ENCODE data around the gene DYNLT3.

Gene DYNLT3

DNA sequence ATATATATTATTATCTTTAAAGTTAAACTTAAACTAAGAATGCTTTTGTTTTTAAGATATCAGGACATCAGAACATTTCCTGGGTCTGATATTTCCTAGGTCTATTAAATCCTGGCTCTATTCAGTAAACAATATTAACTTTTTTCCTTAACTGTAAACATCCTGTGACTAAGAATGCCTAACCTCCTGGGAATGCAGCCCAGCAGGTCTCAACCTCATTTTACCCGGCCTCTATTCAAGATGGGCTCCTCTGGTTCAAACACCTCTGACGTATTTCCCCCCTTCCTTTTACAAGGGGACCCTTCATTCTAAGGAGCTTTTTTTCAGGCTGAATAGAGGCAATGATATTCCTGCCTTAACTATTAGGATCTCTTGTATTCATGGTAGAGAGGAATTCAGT is 35.8 kb upstream of the DYNLT3 start:
- H3K4me3 ChIP-seq (replicated peaks; ENCODE audit: insufficient read depth, low read length), result no peak overlapping the region
- DNase-seq (ENCODE audit: low read depth in 1 of 2, low spot score in 1 of 2), result no peak
- no peak overlapping the region for H3K27ac ChIP-seq (replicated peaks)
- peaks cover 5% of the 10 kb centered on the region for H3K27me3 ChIP-seq (ENCODE audit: insufficient read depth, poor library complexity, severe bottlenecking)
- TF ChIP-seq SPI1 (IDR thresholded peaks at IDR 0.05; ENCODE audit: borderline replicate concordance, low read depth), result no peak
- TF ChIP-seq, protein P1, sequence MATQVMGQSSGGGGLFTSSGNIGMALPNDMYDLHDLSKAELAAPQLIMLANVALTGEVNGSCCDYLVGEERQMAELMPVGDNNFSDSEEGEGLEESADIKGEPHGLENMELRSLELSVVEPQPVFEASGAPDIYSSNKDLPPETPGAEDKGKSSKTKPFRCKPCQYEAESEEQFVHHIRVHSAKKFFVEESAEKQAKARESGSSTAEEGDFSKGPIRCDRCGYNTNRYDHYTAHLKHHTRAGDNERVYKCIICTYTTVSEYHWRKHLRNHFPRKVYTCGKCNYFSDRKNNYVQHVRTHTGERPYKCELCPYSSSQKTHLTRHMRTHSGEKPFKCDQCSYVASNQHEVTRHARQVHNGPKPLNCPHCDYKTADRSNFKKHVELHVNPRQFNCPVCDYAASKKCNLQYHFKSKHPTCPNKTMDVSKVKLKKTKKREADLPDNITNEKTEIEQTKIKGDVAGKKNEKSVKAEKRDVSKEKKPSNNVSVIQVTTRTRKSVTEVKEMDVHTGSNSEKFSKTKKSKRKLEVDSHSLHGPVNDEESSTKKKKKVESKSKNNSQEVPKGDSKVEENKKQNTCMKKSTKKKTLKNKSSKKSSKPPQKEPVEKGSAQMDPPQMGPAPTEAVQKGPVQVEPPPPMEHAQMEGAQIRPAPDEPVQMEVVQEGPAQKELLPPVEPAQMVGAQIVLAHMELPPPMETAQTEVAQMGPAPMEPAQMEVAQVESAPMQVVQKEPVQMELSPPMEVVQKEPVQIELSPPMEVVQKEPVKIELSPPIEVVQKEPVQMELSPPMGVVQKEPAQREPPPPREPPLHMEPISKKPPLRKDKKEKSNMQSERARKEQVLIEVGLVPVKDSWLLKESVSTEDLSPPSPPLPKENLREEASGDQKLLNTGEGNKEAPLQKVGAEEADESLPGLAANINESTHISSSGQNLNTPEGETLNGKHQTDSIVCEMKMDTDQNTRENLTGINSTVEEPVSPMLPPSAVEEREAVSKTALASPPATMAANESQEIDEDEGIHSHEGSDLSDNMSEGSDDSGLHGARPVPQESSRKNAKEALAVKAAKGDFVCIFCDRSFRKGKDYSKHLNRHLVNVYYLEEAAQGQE (IDR thresholded peaks at IDR 0.05; ENCODE audit: insufficient replicate concordance, low read depth), result no peak
- TF ChIP-seq GABPA (IDR thresholded peaks at IDR 0.05; ENCODE audit: low read depth), result no peak
- TF ChIP-seq, protein P2, sequence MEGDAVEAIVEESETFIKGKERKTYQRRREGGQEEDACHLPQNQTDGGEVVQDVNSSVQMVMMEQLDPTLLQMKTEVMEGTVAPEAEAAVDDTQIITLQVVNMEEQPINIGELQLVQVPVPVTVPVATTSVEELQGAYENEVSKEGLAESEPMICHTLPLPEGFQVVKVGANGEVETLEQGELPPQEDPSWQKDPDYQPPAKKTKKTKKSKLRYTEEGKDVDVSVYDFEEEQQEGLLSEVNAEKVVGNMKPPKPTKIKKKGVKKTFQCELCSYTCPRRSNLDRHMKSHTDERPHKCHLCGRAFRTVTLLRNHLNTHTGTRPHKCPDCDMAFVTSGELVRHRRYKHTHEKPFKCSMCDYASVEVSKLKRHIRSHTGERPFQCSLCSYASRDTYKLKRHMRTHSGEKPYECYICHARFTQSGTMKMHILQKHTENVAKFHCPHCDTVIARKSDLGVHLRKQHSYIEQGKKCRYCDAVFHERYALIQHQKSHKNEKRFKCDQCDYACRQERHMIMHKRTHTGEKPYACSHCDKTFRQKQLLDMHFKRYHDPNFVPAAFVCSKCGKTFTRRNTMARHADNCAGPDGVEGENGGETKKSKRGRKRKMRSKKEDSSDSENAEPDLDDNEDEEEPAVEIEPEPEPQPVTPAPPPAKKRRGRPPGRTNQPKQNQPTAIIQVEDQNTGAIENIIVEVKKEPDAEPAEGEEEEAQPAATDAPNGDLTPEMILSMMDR (IDR thresholded peaks at IDR 0.05; ENCODE audit: insufficient read depth, low read length), result no peak
- TF ChIP-seq POLR2AphosphoS5 (IDR thresholded peaks at IDR 0.05; ENCODE audit: low read depth), result no peak

DNA sequence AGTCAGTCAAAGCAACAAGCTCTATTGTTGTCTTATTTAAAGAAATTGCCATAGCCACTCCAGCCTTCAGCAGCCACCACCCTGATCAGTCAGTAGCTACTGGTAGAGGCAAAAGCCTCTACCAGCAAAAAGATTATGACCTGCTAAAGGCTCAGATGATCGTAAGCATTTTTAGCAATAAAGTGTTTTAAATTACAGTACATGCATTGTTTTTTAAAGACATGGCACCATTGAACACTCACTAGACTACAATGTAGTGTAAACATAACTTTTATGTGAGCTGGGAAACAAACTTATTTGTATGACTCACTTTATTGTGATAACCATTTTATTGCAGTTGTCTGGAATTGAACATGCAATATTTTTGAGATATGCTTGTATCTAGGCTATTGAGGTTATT is 32.3 kb upstream of the DYNLT3 start:
- no peak overlapping the region for H3K27ac ChIP-seq (replicated peaks)
- no peak for TF ChIP-seq SPI1 (IDR thresholded peaks at IDR 0.05; ENCODE audit: borderline replicate concordance, low read depth)
- no peak for TF ChIP-seq POLR2AphosphoS5 (IDR thresholded peaks at IDR 0.05; ENCODE audit: low read depth)
- TF ChIP-seq, protein P2 (IDR thresholded peaks at IDR 0.05; ENCODE audit: insufficient read depth, low read length), result no peak
- TF ChIP-seq, protein P1 (IDR thresholded peaks at IDR 0.05; ENCODE audit: insufficient replicate concordance, low read depth), result no peak
- no peak for TF ChIP-seq GABPA (IDR thresholded peaks at IDR 0.05; ENCODE audit: low read depth)
- DNase-seq (ENCODE audit: low read depth in 1 of 2, low spot score in 1 of 2), result no peak
- no peak overlapping the region for H3K4me3 ChIP-seq (replicated peaks; ENCODE audit: insufficient read depth, low read length)
- peaks cover 5% of the 10 kb centered on the region for H3K27me3 ChIP-seq (ENCODE audit: insufficient read depth, poor library complexity, severe bottlenecking)

DNA sequence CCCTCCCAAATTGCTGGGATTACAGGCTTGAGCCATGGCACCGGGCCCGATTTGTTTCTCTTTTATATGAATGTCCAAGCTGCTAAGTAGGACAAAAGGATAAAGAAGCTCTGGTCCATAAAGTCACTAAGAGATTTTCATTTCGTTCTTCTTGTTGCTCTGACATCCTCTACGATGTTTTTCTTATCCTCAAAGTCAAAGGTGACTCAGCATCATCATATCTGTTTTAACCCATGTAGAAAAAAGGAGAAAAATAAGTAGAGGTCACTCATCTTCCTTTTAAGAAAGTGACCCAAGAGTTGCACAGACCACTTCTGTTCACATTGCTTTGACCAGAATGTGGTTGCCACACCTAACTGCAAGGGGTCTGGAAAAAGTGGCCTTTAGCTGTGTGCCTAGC is 29.3 kb upstream of the DYNLT3 start:
- no peak overlapping the region for H3K4me3 ChIP-seq (replicated peaks; ENCODE audit: insufficient read depth, low read length)
- TF ChIP-seq, protein P2 (IDR thresholded peaks at IDR 0.05; ENCODE audit: insufficient read depth, low read length), result no peak
- TF ChIP-seq, protein P1 (IDR thresholded peaks at IDR 0.05; ENCODE audit: insufficient replicate concordance, low read depth), result no peak
- TF ChIP-seq POLR2AphosphoS5 (IDR thresholded peaks at IDR 0.05; ENCODE audit: low read depth) (no peak), GABPA (IDR thresholded peaks at IDR 0.05; ENCODE audit: low read depth) (no peak), SPI1 (IDR thresholded peaks at IDR 0.05; ENCODE audit: borderline replicate concordance, low read depth) (no peak)
- DNase-seq (ENCODE audit: low read depth in 1 of 2, low spot score in 1 of 2), result no peak
- peaks cover 3% of the 10 kb centered on the region for H3K27me3 ChIP-seq (ENCODE audit: insufficient read depth, poor library complexity, severe bottlenecking)
- no peak overlapping the region for H3K27ac ChIP-seq (replicated peaks)
